ENCODE data around the gene PLXNB3.

GRCh38 chrX:153806999-153807575 is 43.0 kb downstream of the PLXNB3 start:
- TF ChIP-seq CTCF (IDR thresholded peaks at IDR 0.05) (no peak), POLR2A (IDR thresholded peaks at IDR 0.05) (no peak)

All from vagina (tissue), 2 donors.